HEK293 (cell line): ENCODE measurements around the gene C1orf52.
A peak's percentile ranks its signal among the peaks of the same experiment; 100 is the strongest.

Experiments
- CTCF ChIP-seq: fragments of 450-650 bp; formaldehyde crosslinking; IDR thresholded peaks from 2 replicates; pipeline ENCODE4 v1.5.1; 2016; ENCODE audit warnings: missing biosample characterization, missing genetic modification characterization
- HIC1 ChIP-seq: fragments of 450-650 bp; formaldehyde crosslinking; IDR thresholded peaks from 2 replicates; pipeline ENCODE4 v1.5.1; 2016; ENCODE audit warnings: missing biosample characterization, missing genetic modification characterization
- OVOL3 ChIP-seq: fragments of 450-650 bp; formaldehyde crosslinking; IDR thresholded peaks from 2 replicates; pipeline ENCODE4 v1.5.1; 2016; ENCODE audit warnings: missing biosample characterization, missing genetic modification characterization
- PRDM4 ChIP-seq: fragments of 450-650 bp; formaldehyde crosslinking; IDR thresholded peaks from 2 replicates; pipeline ENCODE4 v1.5.1; 2017; ENCODE audit warnings: missing biosample characterization, missing genetic modification characterization
- SP3 ChIP-seq: fragments of 450-650 bp; formaldehyde crosslinking; IDR thresholded peaks from 2 replicates; pipeline ENCODE4 v1.5.1; 2016; ENCODE audit warnings: missing biosample characterization, missing genetic modification characterization
- ZBTB8A ChIP-seq: fragments of 450-650 bp; formaldehyde crosslinking; IDR thresholded peaks from 2 replicates; pipeline ENCODE4 v1.5.1; 2016; ENCODE audit warnings: missing biosample characterization, missing genetic modification characterization
- ZIC2 ChIP-seq: fragments of 450-650 bp; formaldehyde crosslinking; IDR thresholded peaks from 2 replicates; pipeline ENCODE4 v1.5.1; 2016; ENCODE audit warnings: missing biosample characterization, missing genetic modification characterization
- ZNF398 ChIP-seq: fragments of 450-650 bp; formaldehyde crosslinking; IDR thresholded peaks from 2 replicates; pipeline ENCODE4 v1.5.1; 2017; ENCODE audit warnings: missing biosample characterization, missing genetic modification characterization
- ZNF580 ChIP-seq: fragments of 450-650 bp; formaldehyde crosslinking; IDR thresholded peaks from 2 replicates; pipeline ENCODE4 v1.5.1; 2016; ENCODE audit warnings: missing biosample characterization, missing genetic modification characterization
- ZNF701 ChIP-seq: fragments of 450-650 bp; formaldehyde crosslinking; IDR thresholded peaks from 2 replicates; pipeline ENCODE4 v1.5.1; 2016; ENCODE audit warnings: missing biosample characterization, missing genetic modification characterization

GRCh38 chr1:85200463-85201339 is 58.8 kb downstream of the C1orf52 start, which contains the start of gene SYDE2:
- peak; percentile 17 for TF ChIP-seq CTCF (tag by site-specific recombination)
- TF ChIP-seq HIC1 (tag by site-specific recombination): peak; percentile 20; the same call in 1 of the 2 replicates
- peak; percentile 97 for TF ChIP-seq SP3 (tag by site-specific recombination)
- TF ChIP-seq ZBTB8A (tag by site-specific recombination): peak; percentile 94
- peak; percentile 82 for TF ChIP-seq ZNF398 (tag by site-specific recombination)
- no peak for TF ChIP-seq ZNF701 (tag by site-specific recombination)
- peak; percentile 81 for TF ChIP-seq ZIC2 (tag by site-specific recombination)
- TF ChIP-seq PRDM4 (tag by site-specific recombination): no peak; the same call in 1 of the 2 replicates
- no peak for TF ChIP-seq OVOL3 (tag by site-specific recombination)
- TF ChIP-seq ZNF580 (tag by site-specific recombination): no peak
